ENCODE measurements around the gene SAMD4B.

- TF ChIP-seq CTCF (IDR thresholded peaks at IDR 0.05; ENCODE audit: low read length) (no peak), EZH2 (IDR thresholded peaks at IDR 0.05; ENCODE audit: borderline replicate concordance, low read length) (no peak)
Measured at GRCh38 chr19:39416152-39417120, 74.2 kb downstream of the SAMD4B start.
